H1 (cell line): ENCODE data around the gene ZGLP1. TPM values are rescaled to one million over a fixed set of nuclear protein-coding genes. Genes with fewer than 3 reads are reported as not detected.

ENCODE experiments used
- ASH2L ChIP-seq: fragments of 200-600, 300-600 bp; sonication (generic); IDR thresholded peaks from one replicate; pipeline ENCODE4 v1.7.1; 2017; ENCODE audit warnings: low read length
- JUN ChIP-seq: IDR thresholded peaks from 2 replicates; pipeline ENCODE4 v1.6.1; 2011; ENCODE audit warnings: low read depth, mild to moderate bottlenecking, improper control_type of control experiment, low read length
- KDM4A ChIP-seq: IDR thresholded peaks from one replicate; pipeline ENCODE4 v1.7.1; 2012; ENCODE audit warnings: low read depth, mild to moderate bottlenecking, moderate library complexity, low read length, inconsistent platforms; ENCODE audit not compliant: severe bottlenecking
- RXRA ChIP-seq: IDR thresholded peaks from 2 replicates; pipeline ENCODE4 v1.6.1; 2011; ENCODE audit warnings: low read depth, mild to moderate bottlenecking, low read length, moderate library complexity; ENCODE audit not compliant: insufficient read depth
- SIN3A ChIP-seq, 2 experiments: IDR thresholded peaks in 1 of 2; conservative IDR thresholded peaks in 1 of 2; 2 replicates each; pipeline ENCODE4 v1.6.1; 2011 to 2012; ENCODE audit warnings: low read length in 2 of 2, improper control_type of control experiment in 1 of 2, low read depth in 1 of 2, mild to moderate bottlenecking in 1 of 2
- SIRT6 ChIP-seq: IDR thresholded peaks from one replicate; pipeline ENCODE4 v1.7.1; 2012; ENCODE audit warnings: low read length, inconsistent platforms
- SIX5 ChIP-seq: IDR thresholded peaks from 2 replicates; pipeline ENCODE4 v1.6.1; 2011; ENCODE audit warnings: mild to moderate bottlenecking, low read depth, low read length
- SP1 ChIP-seq: IDR thresholded peaks from 2 replicates; pipeline ENCODE4 v1.6.1; 2011; ENCODE audit warnings: low read depth, low read length
- SP4 ChIP-seq: IDR thresholded peaks from 2 replicates; pipeline ENCODE4 v1.6.1; 2012; ENCODE audit warnings: low read length, inconsistent platforms
- SRF ChIP-seq: IDR thresholded peaks from 2 replicates; pipeline ENCODE4 v1.6.1; 2011; ENCODE audit warnings: mild to moderate bottlenecking, low read depth, low read length, moderate library complexity
- SUZ12 ChIP-seq: fragments of 200-600 bp; sonication (generic); IDR thresholded peaks from 2 replicates; pipeline ENCODE4 v1.6.1; 2012; ENCODE audit warnings: mild to moderate bottlenecking, inconsistent platforms, low read length, moderate library complexity, mixed read lengths
- polyA plus RNA-seq, 7 experiments: library from polyadenylated mRNA; depleted of rRNA in 3 of 7; stranded (reverse) in 5 of 7; unstranded in 2 of 7; fragments of >200 nt in 5 of 7; fragments of 200-250 nt in 2 of 7; gene quantifications; 1 replicate in 5 of 7; 2 replicates in 1 of 7; 4 replicates in 1 of 7; pipeline versions ENCODE4 v1.2.1 to v1.2.3, GENCODE V29; 2011 to 2013; ENCODE audit warnings: missing spikeins in 2 of 7, mixed read lengths in 2 of 7
- total RNA-seq: library from RNA; stranded (reverse); fragmentation: NEBNext Ultra II Directional; extraction: Animal tissue kit (Norgen Biotek cat#: 25700); gene quantifications from 2 replicates; pipeline ENCODE4 v1.2.1, GENCODE V29; 2021
- TF ChIP-seq, protein P1 (sequence below): IDR thresholded peaks from 2 replicates; pipeline ENCODE4 v1.6.1; 2012; ENCODE audit warnings: inconsistent platforms
- TF ChIP-seq, protein P2 (sequence below): IDR thresholded peaks from 2 replicates; pipeline ENCODE4 v1.6.1; 2012; ENCODE audit warnings: inconsistent platforms

Gene ZGLP1
- total and polyA plus RNA-seq, 2 of the 8 experiments (the other 6 are each of a cell fraction or from before 2014, with no cell fraction given): 4.2 to 5.1 TPM

DNA sequence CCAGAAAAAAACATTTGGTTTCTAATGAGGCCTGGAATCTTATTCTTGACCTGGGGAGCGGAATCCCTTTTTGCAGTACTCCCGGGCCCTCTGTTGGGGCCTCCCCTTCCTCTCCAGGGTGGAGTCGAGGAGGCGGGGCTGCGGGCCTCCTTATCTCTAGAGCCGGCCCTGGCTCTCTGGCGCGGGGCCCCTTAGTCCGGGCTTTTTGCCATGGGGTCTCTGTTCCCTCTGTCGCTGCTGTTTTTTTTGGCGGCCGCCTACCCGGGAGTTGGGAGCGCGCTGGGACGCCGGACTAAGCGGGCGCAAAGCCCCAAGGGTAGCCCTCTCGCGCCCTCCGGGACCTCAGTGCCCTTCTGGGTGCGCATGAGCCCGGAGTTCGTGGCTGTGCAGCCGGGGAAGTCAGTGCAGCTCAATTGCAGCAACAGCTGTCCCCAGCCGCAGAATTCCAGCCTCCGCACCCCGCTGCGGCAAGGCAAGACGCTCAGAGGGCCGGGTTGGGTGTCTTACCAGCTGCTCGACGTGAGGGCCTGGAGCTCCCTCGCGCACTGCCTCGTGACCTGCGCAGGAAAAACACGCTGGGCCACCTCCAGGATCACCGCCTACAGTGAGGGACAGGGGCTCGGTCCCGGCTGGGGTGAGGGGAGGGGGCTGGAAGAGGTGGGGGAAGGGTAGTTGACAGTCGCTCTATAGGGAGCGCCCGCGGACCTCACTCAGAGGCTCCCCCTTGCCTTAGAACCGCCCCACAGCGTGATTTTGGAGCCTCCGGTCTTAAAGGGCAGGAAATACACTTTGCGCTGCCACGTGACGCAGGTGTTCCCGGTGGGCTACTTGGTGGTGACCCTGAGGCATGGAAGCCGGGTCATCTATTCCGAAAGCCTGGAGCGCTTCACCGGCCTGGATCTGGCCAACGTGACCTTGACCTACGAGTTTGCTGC is 22.5 kb downstream of the ZGLP1 start, which contains the start of gene ICAM4 (continued):
- TF ChIP-seq SIN3A (conservative IDR thresholded peaks at IDR 0.05 in 1 of 2, IDR thresholded peaks at IDR 0.05 in 1 of 2; ENCODE audit: low read depth in 1 of 2, low read length in 2 of 2) (peak in 1 of 2 experiments; percentile 19; a peak in 1 of 4 replicates), SP1 (no peak), SIX5 (no peak), JUN (no peak), ASH2L (peak; percentile 71), SIRT6 (no peak), KDM4A (peak; percentile 78), SUZ12 (peak; percentile 57; the same call in 1 of the 2 replicates), SRF (no peak), RXRA (no peak), SP4 (0 out of 2 replicates have a peak, but pooled peaks have one; percentile 22)
- TF ChIP-seq, protein P1, sequence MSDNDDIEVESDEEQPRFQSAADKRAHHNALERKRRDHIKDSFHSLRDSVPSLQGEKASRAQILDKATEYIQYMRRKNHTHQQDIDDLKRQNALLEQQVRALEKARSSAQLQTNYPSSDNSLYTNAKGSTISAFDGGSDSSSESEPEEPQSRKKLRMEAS: peak; percentile 86
- TF ChIP-seq, protein P2, sequence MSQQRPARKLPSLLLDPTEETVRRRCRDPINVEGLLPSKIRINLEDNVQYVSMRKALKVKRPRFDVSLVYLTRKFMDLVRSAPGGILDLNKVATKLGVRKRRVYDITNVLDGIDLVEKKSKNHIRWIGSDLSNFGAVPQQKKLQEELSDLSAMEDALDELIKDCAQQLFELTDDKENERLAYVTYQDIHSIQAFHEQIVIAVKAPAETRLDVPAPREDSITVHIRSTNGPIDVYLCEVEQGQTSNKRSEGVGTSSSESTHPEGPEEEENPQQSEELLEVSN: peak; percentile 85
- TF ChIP-seq, all 59 proteins: peak for 9
